Colonic mucosa (tissue), 4 donors: ENCODE results near the gene USP33. TPM values are rescaled to one million over a fixed set of nuclear protein-coding genes. Genes with fewer than 3 reads are reported as not detected.
"Not testable (repeated sequence)": the region's sequence is repeated elsewhere in the genome, so short reads cannot be mapped to it uniquely, and the experiment has no call there.

Experiments used
- DNase-seq: peaks from one replicate; pipeline ENCODE4 v3.0.0-alpha.2; 2020
- H3K27ac ChIP-seq: fragments of 200-600 bp; one replicate; pipeline ENCODE4 v1.8.0; 2021
- H3K27me3 ChIP-seq: fragments of 200-600 bp; one replicate; pipeline ENCODE4 v1.8.0; 2021
- H3K36me3 ChIP-seq: fragments of 200-600 bp; one replicate; pipeline ENCODE4 v1.8.0; 2021
- H3K4me1 ChIP-seq: fragments of 200-600 bp; one replicate; pipeline ENCODE4 v1.8.0; 2021; ENCODE audit warnings: mild to moderate bottlenecking
- H3K4me3 ChIP-seq: fragments of 200-600 bp; one replicate; pipeline ENCODE4 v1.8.0; 2021
- H3K9ac ChIP-seq, 2 donors: one replicate each; pipeline ENCODE4 v1.7.0; 2013; ENCODE audit warnings: control low read depth in 2 of 2, low read depth in 2 of 2, low read length in 2 of 2
- H3K9me3 ChIP-seq: fragments of 200-600 bp; one replicate; pipeline ENCODE4 v1.8.0; 2021
- intact Hi-C: fragments of 100-400 bp; cut with DNase I; formaldehyde crosslinking; loops from one replicate; pipeline ENCODE4 v1.14.1; 2022
- total RNA-seq, 2 donors: library from RNA; stranded (reverse); fragmentation: NEBNext Ultra II Directional in 1 of 2; extraction: Animal tissue kit (Norgen Biotek cat#: 25700) in 1 of 2; gene quantifications; one replicate each; pipeline ENCODE4 v1.2.1, GENCODE V29; 2021
- TF ChIP-seq, protein P1 (sequence below): fragments of 200-600 bp; IDR thresholded peaks from one replicate; pipeline ENCODE4 v1.8.0; 2022; ENCODE audit warnings: antibody characterized with exemption, mild to moderate bottlenecking
- donor health status: healthy.
- donor health status: DM: no; HTN: no; CAD: no.
- donor health status: DM: no; HTN: no; CAD: no.

The USP33 gene
- total RNA-seq, 2 donors from 2014 or later: 43.9 to 54.0 TPM

GRCh38 chr1:77658271-77658670 is 101.4 kb downstream of the USP33 start:
- no peak for DNase-seq
- TF ChIP-seq, protein P1, sequence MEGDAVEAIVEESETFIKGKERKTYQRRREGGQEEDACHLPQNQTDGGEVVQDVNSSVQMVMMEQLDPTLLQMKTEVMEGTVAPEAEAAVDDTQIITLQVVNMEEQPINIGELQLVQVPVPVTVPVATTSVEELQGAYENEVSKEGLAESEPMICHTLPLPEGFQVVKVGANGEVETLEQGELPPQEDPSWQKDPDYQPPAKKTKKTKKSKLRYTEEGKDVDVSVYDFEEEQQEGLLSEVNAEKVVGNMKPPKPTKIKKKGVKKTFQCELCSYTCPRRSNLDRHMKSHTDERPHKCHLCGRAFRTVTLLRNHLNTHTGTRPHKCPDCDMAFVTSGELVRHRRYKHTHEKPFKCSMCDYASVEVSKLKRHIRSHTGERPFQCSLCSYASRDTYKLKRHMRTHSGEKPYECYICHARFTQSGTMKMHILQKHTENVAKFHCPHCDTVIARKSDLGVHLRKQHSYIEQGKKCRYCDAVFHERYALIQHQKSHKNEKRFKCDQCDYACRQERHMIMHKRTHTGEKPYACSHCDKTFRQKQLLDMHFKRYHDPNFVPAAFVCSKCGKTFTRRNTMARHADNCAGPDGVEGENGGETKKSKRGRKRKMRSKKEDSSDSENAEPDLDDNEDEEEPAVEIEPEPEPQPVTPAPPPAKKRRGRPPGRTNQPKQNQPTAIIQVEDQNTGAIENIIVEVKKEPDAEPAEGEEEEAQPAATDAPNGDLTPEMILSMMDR: no peak
- Histone ChIP-seq H3K27me3 (no peaks in the 10 kb centered on the region), H3K36me3 (no peaks in the 10 kb centered on the region), H3K9me3 (no peaks in the 10 kb centered on the region), H3K9ac (no peak overlapping the region), H3K4me3 (no peak overlapping the region), H3K4me1 (no peaks in the 10 kb centered on the region), H3K27ac (no peak overlapping the region)
- intact Hi-C loops: no loop called here

DNA sequence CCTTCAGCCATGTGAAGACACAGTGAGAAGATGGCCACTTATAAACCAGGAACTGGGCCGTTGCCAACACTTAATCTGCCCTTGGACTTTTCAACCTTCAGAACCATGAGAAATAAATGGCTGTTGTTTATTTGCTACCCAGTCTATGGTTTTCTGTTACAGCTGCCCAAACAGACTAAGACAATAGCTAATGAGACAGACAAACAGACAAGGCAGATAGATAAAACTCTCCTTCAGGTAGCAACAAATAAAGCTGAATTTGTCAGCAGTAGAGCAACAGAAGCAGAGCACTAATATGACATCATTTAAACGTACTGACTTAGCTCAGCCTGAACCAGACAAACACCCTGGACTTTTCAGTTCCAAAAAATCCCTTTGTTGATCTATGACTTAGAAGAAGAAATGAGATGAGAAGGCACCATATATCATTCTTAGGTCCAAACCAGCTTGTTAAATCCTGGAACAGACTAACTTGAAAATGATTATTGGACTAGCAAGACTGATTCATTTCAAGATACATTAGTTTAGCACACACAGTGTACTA is 104.1 kb downstream of the USP33 start:
- H3K27ac ChIP-seq: no peak overlapping the region
- DNase-seq: no peak
- intact Hi-C loops: no loop called here
- no peaks in the 10 kb centered on the region for H3K4me1 ChIP-seq
- no peaks in the 10 kb centered on the region for H3K9me3 ChIP-seq
- TF ChIP-seq, protein P1: no peak
- no peak overlapping the region for H3K4me3 ChIP-seq
- no peaks in the 10 kb centered on the region for H3K36me3 ChIP-seq
- no peaks in the 10 kb centered on the region for H3K27me3 ChIP-seq
- H3K9ac ChIP-seq: no peak overlapping the region

DNA sequence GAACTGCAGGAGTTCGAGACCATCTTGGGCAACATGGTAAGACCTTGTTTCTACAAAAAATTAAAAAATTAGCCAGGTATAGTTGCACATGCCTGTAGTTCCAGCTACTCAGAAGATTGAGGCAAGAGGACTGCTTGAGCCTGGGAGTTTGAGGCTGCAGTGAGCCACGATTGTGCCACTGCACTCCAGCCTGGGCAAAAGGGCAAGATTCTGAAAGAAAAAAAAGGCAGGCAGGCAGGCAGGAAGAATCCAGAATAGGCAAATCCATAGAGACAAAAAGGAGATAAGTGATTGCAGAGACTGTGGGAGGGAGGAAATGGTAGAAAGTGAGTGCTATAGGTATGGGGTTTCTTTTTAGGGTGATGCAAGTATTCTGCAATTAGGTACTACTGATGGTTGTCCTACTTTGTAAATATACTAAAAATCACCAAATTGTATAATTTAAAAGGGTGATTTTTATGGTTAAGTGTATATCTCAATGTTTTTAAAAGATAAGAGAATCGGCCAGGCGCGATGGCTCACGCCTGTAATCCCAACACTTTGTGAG is 106.6 kb downstream of the USP33 start:
- Histone ChIP-seq H3K4me3 (no peak overlapping the region), H3K9ac (no peak overlapping the region), H3K4me1 (no peaks in the 10 kb centered on the region), H3K36me3 (no peaks in the 10 kb centered on the region), H3K27ac (no peak overlapping the region), H3K27me3 (no peaks in the 10 kb centered on the region), H3K9me3 (no peaks in the 10 kb centered on the region)
- intact Hi-C loops: no loop called here
- TF ChIP-seq, protein P1: no peak
- DNase-seq: no peak

DNA sequence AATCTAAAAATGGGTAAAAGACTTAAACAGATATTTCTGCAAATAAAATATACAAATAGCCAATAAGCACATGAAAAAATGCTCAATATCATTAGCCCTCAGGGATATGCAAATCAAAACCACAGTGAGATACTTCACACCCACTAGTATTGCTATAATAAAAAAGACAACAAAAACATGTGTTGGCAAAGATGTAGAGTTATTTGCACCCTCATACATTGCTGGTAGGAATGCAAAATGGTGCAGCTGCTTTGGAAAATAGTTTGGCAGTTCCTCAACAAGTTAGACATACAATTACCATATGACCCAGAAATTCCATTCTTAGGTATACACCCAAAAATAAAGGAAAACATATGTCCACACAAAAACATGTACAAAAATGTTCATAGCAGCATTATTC is 107.4 kb downstream of the USP33 start:
- Histone ChIP-seq H3K27ac (no peak overlapping the region), H3K4me3 (no peak overlapping the region), H3K9ac (no peak overlapping the region), H3K36me3 (no peaks in the 10 kb centered on the region), H3K9me3 (no peaks in the 10 kb centered on the region), H3K27me3 (no peaks in the 10 kb centered on the region), H3K4me1 (no peaks in the 10 kb centered on the region)
- DNase-seq: no peak
- TF ChIP-seq, protein P1: no peak
- intact Hi-C loops: no loop called here

DNA sequence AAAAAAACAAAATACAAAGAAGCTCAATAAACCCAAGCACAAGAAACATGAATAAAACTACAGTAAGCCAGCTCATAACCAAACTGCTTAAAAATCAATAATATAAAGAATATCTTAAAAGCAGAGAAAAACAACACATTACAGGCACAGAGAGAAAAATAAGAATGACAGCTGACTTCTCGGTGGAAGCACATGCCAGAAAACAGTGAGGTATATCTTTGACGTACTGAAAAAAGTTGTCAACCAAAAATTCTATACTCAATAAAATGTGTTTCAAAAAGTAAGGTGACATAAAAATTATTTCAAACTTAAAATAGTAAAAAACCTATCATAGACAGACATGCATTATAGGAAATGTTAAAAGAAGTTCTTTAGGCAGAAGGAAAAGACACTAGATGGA is 110.5 kb downstream of the USP33 start:
- Histone ChIP-seq H3K36me3 (no peaks in the 10 kb centered on the region), H3K9ac (no peak overlapping the region), H3K4me3 (no peak overlapping the region), H3K27me3 (no peaks in the 10 kb centered on the region), H3K4me1 (no peaks in the 10 kb centered on the region), H3K9me3 (no peaks in the 10 kb centered on the region), H3K27ac (no peak overlapping the region)
- no peak for DNase-seq
- intact Hi-C loops: no loop called here
- TF ChIP-seq, protein P1: no peak

GRCh38 chr1:77646224-77646623 is 113.4 kb downstream of the USP33 start:
- H3K27ac ChIP-seq, H3K36me3 ChIP-seq, H3K9me3 ChIP-seq, H3K9ac ChIP-seq, intact Hi-C loops, H3K4me3 ChIP-seq, H3K27me3 ChIP-seq, H3K4me1 ChIP-seq, DNase-seq: not testable (repeated sequence)

Other genes starting within 250 kb of the USP33 start
- 10 to 100 TPM; 28.5 to 30.1 TPM for gene ZZZ3, start 77.2 kb downstream of the USP33 start, total RNA-seq
- 10 to 100 TPM in 1 of 2 donors, 1 to 10 TPM in 1; 10.0 to 16.2 TPM for gene MIGA1, start 19.8 kb upstream of the USP33 start, total RNA-seq
- gene NEXN, start 128.8 kb upstream of the USP33 start, total RNA-seq: 10 to 100 TPM in 1 of 2 donors, 1 to 10 TPM in 1; 1.0 to 10.9 TPM
- 100 to 1,000 TPM in 1 of 2 donors, 10 to 100 TPM in 1; 81.1 to 118 TPM for gene FUBP1, start 219.2 kb upstream of the USP33 start, total RNA-seq
- gene DNAJB4, start 245.1 kb upstream of the USP33 start, total RNA-seq: 10 to 100 TPM; 12.2 to 29.3 TPM